PFSK-1 (cell line): ENCODE data around the gene ZNF469.

Experiments
- FOXP2 ChIP-seq: optimal IDR thresholded peaks from 2 replicates; pipeline ENCODE3; 2011; ENCODE audit warnings: borderline replicate concordance, control low read depth, inconsistent platforms; ENCODE audit not compliant: insufficient read depth; ENCODE audit errors: extremely low read length, extremely low read depth
- POLR2AphosphoS5 ChIP-seq: IDR thresholded peaks from 2 replicates; pipeline ENCODE4 v1.6.1; 2012; ENCODE audit warnings: low read depth, mild to moderate bottlenecking, control low read depth, low read length, moderate library complexity
- SIN3A ChIP-seq: IDR thresholded peaks from 2 replicates; pipeline ENCODE4 v1.6.1; 2012; ENCODE audit warnings: mild to moderate bottlenecking, low read length, moderate library complexity, borderline replicate concordance; ENCODE audit not compliant: insufficient read depth
- TAF1 ChIP-seq: IDR thresholded peaks from 2 replicates; pipeline ENCODE4 v1.6.1; 2012; ENCODE audit warnings: low read length, control low read depth, borderline replicate concordance; ENCODE audit not compliant: insufficient read depth
- TF ChIP-seq, protein P1 (sequence below), 2 experiments: IDR thresholded peaks; 2 replicates each; pipeline versions ENCODE4 v1.6.1 to v1.8.0; 2011 to 2012; ENCODE audit warnings: low read depth in 2 of 2, low read length in 2 of 2, control low read depth in 1 of 2, inconsistent platforms in 1 of 2, mild to moderate bottlenecking in 1 of 2, moderate library complexity in 1 of 2; ENCODE audit not compliant: insufficient read depth in 1 of 2

The ZNF469 gene

GRCh38 chr16:88337021-88337420 lies 45.7 kb upstream of the ZNF469 start:
- TF ChIP-seq SIN3A = no peak
- no peak for TF ChIP-seq TAF1
- TF ChIP-seq, protein P1, sequence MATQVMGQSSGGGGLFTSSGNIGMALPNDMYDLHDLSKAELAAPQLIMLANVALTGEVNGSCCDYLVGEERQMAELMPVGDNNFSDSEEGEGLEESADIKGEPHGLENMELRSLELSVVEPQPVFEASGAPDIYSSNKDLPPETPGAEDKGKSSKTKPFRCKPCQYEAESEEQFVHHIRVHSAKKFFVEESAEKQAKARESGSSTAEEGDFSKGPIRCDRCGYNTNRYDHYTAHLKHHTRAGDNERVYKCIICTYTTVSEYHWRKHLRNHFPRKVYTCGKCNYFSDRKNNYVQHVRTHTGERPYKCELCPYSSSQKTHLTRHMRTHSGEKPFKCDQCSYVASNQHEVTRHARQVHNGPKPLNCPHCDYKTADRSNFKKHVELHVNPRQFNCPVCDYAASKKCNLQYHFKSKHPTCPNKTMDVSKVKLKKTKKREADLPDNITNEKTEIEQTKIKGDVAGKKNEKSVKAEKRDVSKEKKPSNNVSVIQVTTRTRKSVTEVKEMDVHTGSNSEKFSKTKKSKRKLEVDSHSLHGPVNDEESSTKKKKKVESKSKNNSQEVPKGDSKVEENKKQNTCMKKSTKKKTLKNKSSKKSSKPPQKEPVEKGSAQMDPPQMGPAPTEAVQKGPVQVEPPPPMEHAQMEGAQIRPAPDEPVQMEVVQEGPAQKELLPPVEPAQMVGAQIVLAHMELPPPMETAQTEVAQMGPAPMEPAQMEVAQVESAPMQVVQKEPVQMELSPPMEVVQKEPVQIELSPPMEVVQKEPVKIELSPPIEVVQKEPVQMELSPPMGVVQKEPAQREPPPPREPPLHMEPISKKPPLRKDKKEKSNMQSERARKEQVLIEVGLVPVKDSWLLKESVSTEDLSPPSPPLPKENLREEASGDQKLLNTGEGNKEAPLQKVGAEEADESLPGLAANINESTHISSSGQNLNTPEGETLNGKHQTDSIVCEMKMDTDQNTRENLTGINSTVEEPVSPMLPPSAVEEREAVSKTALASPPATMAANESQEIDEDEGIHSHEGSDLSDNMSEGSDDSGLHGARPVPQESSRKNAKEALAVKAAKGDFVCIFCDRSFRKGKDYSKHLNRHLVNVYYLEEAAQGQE (IDR thresholded peaks at IDR 0.05; ENCODE audit: insufficient read depth in 1 of 2, low read depth in 2 of 2, low read length in 2 of 2) = no peak
- TF ChIP-seq POLR2AphosphoS5 = no peak
- no peak for TF ChIP-seq FOXP2

GRCh38 chr16:88337538-88337937 lies 45.2 kb upstream of the ZNF469 start:
- no peak for TF ChIP-seq POLR2AphosphoS5
- TF ChIP-seq FOXP2 = no peak
- TF ChIP-seq SIN3A = no peak
- TF ChIP-seq, protein P1 (IDR thresholded peaks at IDR 0.05; ENCODE audit: insufficient read depth in 1 of 2, low read depth in 2 of 2, low read length in 2 of 2) = no peak

GRCh38 chr16:88338111-88338510 lies 44.6 kb upstream of the ZNF469 start:
- TF ChIP-seq POLR2AphosphoS5 = no peak
- no peak for TF ChIP-seq SIN3A
- TF ChIP-seq TAF1 = no peak
- no peak for TF ChIP-seq FOXP2
- TF ChIP-seq, protein P1 (IDR thresholded peaks at IDR 0.05; ENCODE audit: insufficient read depth in 1 of 2, low read depth in 2 of 2, low read length in 2 of 2) = no peak

DNA sequence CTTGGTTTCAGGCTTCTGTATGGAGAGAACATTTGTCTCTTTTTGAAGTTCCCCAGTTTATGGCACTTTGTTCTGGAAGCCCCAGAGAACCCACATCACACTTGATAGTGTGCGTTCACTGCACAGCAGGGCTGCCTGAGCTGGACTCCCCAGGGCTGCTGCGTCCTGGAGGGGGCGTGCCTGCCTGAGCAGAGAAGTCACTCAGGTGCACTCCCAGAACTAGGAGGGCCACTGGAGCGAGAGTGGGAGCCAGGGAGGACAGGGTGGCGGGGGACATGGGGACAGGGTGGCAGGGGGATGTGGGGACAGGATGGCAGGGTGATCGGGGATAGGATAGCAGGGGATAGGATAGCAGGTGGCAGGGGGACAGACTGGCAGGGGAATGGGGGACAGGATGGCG lies 43.9 kb upstream of the ZNF469 start:
- TF ChIP-seq POLR2AphosphoS5 (no peak), SIN3A (no peak), FOXP2 (no peak), TAF1 (no peak)
- TF ChIP-seq, protein P1 (IDR thresholded peaks at IDR 0.05; ENCODE audit: insufficient read depth in 1 of 2, low read depth in 2 of 2, low read length in 2 of 2) = no peak
